GM19452 (cell line): Measurements from ENCODE around the gene TOB2.
"Not testable (repeated sequence)": the region's sequence is repeated elsewhere in the genome, so short reads cannot be mapped to it uniquely, and the experiment has no call there.

ENCODE experiments used
- ATAC-seq: cut with Tn5 transposase; IDR thresholded peaks from one replicate; pipeline ENCODE4 v1.9.1; 2021; ENCODE audit not compliant: unreplicated experiment

The TOB2 gene

DNA sequence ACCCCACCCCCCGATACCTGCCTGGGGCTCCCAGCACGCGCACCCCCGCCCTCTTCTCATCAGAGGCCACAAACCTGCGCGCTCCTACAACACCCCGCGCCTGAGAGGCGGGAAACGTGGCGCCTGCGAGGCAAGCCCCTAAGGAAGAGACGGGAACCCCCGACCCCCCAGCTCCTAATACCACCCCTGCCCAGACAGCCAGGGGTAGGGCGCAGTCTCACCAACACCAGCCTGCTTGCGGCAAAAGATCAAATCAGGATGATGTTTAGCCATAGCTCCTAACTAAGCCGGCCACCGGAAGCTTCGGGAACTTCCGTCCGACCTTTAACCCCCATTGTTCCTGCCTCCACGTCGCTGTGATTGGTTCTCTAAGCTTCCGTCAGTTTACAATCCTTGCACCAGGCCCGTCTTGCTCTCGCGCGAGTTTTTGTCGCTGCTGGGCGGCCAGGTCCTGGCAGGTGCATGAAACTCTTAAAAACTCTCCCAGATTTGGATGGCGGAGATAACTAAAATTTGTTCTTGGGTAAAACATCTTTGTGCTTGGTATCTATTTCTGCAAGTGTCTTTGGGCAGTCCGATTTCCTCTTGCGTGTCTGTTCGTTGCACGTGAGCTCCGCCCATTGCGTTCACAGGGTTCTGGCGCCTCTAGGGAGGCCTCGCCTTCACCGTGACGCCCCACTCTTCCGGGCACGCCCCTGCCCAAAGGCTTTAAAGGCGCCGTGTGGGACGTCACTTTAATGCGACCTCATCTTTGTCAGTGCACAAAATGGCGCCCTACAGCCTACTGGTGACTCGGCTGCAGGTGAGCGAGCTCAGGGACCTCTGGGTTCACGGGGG is 22.0 kb upstream of the TOB2 start, which contains the start of the genes ACO2 and PHF5A:
TSS of gene ACO2 (plus strand) at position 737 of the 837 bp plus-strand sequence. CDS start at position 767, 30 bp downstream.
TSS of gene PHF5A (minus strand) at position 312 of the 837 bp plus-strand sequence. CDS start at position 273, 39 bp downstream.
- ATAC-seq = peak; percentile 87

DNA sequence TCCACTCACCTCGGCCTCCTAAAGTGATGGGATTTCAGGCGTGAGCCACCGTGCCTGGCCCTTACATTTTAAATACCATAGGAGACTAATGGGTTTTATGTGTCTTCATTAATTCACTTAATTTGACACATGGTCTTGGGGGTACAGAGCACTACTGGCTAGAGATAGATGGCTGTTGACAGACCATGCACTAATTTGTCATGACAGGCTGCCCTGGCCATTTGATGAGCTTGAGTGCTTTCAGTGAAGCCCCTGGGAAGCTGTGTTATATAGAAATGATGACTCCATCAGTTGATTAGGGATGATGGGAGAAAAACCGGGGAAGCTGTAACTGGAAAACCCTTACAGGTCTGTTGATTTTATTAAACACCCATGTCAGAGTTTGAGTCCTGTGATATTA is 15.3 kb upstream of the TOB2 start:
- no peak for ATAC-seq

DNA sequence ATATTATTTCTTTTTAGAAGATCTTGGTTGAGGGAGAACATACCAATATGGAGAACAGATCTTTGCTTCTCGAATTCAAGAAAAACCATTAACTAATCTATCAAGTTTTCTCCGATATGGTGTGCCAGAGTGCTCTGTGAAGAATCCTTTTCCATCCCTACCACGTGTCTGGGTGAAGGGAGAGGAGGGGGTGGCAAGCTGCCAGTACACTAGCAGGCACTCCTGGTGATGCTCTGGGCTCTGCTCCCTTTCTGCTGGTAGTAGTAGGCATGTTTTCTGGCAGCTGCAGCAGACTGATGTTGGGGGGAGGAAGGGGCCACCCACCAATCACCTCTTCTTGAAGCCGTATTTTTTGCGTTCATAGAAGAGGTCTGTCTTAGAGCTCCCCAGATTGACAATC is 13.5 kb upstream of the TOB2 start:
- ATAC-seq = not testable (repeated sequence)

DNA sequence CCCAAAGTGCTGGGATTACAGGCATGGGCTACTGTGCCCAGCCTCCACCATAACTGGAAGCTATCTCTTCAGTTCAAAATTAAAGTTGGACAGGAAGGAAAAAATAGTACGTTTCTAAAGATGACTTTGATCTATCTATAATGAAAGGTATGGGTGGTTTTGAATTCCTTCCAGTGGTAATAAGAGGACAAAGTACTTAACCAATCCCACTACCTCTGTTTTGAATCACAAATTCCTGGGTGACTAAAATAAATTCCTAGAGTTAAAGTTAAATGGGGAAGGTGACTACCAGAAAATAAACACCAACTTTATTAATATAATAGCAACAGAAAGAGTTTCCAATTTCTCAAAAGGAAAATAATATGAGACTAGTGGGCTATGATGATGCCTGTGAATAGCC is 12.8 kb upstream of the TOB2 start:
- ATAC-seq = no peak

GRCh38 chr22:41458161-41458728 is 11.6 kb upstream of the TOB2 start:
- ATAC-seq = no peak

DNA sequence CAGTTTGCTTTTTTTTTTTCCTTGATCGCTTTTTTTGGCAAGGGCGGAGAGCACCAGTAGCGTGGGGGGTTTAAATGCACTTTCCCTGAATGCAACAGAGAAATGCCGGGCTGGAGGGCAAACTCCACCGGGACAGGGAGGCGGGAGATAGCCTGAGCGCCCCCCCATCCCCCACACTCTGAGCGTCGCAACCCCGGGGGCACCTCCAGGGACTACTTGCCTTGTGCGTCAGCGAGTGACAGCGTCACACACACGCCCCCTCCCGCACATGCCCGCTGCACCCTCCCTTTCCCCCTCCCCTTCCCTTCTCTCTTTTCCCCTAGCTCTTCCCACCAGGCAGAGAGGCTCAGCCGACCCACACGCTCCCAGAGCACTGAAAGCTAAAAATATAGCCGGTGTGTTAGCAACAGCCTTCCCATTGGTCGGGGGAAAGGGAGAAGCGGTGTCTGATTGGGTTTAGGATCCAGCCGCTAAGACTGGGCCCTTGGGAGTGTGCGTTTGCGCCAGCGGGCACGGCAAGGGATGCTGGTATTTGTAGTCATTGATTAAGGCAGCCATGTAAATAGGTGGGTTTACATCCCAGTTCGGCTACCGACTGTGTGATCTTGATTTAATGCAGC is 1.7 kb upstream of the TOB2 start:
- peak; percentile 50 for ATAC-seq

GRCh38 chr22:41447435-41448188 is 1.0 kb upstream of the TOB2 start:
- no peak for ATAC-seq

GRCh38 chr22:41446057-41446501 is 522 bp downstream of the TOB2 start:
- no peak for ATAC-seq

GRCh38 chr22:41445129-41446056 is 1.2 kb downstream of the TOB2 start:
- ATAC-seq = no peak

DNA sequence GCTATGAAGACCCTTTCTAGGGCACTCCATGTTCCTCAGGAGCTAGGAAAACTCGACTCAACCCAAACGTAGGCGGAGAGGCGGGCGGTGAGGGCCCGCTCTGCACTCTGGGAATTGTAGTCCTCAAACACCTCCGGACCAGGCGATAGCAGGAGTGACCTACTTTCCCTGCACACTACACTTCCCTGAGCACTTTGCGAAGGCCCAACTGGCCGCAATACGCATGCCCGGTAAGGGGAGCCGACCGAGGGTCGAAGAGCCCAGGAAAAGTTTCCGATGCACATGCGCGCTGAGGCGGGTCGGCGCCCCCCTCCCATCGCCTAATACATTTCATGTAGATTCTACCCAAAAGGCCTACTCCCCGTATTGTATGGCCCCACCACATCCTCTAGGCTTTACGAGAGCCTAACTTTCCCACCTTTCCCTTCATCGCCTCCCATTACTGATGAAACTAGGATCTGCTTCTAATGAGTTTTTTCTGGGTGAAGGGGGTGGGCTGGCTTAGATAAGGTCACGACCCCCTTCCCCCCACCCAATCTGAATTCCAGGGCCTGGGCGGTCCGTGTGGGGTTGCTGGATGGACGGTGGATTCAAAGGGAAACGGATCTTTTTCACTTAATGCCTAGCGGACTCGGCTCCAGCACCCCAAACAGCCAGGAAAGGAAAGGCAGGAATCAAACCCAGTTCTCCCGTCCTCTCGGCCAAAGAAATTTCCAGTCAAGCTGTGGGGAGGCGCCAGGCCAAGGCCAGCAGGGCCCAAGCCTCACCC is 2.1 kb downstream of the TOB2 start:
- peak; percentile 57 for ATAC-seq

DNA sequence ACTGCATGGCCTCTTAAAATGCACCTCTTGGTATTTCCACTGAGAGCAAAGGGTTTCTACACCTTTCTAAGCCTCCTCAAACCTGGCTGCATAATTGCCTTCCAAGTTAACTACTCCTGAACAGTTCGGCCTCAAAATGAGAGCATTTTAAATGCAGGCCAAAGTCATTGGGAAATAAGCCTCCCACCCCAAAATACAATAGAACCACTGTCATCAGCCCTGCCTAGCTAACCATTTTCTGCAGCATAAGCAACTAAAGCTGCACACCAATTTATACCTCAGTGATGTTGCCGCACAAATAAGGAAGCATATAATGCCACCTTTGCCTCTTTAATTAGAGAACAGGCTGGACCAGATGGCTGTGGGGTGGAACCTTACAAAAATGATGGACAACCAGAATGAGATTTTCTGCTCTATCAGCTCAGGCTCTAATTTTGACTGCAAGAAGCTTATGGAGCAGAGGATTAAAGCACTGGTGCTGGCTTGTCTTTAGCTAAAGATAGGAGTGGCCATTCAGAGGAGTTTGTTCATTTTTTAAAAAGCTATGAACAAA is 4.3 kb downstream of the TOB2 start:
- no peak for ATAC-seq

- not testable (repeated sequence) for ATAC-seq
Measured at GRCh38 chr22:41440511-41440910, 6.1 kb downstream of the TOB2 start.

DNA sequence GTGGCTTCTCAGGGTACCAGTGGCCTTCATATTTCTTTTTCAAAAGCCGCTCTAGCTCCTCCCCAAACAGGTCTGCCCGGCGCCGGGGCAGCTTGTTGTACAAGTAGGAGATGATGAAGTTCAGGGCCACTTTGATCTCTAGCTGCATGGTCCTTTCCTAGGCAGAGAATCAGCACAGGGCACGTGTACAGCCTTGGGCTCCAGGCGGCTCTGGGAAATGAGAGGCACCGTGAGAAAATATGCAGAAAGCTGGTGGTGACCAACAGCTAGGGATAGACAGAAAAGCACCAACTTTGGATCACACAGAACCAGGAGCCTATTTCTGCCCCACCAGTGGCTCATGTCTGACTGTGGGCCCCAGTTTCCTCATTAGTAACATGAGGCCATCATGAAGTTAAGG is 9.4 kb downstream of the TOB2 start:
- no peak for ATAC-seq

DNA sequence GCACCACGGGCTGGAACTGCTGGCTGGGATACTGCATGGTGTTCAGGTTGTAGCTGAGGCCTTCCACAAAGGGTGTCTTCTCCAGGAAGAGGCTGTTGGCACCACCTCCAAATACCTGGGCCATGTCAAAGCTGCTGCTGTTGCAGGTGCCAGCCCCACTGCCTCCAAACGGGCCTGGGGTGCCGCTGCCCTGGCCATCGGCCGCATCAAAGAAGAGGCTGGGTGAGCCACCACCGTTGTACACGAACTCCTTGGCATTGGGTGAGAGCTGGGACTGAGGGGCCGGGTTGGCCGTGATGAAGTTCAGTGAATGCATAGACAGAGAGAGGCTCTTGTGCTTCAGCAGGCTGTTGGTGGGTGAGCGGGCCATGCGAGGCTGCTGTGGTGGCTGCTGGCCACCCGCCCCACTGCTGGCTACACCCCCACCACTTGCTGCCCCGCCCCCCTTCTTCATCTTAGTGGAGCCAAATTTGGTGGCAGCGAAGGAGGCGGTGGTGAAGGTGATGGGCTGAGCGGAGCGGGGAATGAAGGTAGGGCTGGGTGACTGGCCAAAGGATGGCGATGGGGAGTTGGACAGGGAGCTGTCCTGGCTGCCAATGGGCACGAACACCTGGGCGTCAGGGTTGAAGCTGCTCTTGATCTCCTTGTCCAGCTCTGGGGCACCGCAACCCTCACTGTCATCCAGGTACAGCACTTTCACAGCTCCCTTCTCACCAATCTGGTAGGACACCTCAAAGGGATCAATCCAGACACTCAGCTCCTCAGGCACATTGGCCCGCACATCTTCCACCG is 10.1 kb downstream of the TOB2 start:
- no peak for ATAC-seq

DNA sequence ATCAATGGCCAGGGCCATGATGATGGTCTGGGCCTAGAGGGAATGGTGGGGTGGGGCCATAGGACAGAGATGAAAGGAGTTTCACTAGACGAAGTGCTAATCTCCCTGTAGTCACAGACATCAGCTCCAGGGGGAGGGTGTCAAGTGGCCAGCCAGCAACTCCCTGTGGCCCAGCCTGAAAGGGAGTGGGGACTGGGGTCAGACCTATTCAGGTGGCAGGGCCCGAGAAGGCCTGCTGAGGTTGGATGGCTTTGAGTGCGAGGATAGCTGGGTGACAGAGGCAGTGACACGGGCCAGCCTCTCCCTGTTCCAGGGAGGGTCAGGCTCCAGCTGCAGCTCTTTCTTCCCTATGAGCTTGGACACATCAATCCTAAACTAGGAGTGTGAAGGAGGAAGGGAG is 11.0 kb downstream of the TOB2 start:
- ATAC-seq = no peak

DNA sequence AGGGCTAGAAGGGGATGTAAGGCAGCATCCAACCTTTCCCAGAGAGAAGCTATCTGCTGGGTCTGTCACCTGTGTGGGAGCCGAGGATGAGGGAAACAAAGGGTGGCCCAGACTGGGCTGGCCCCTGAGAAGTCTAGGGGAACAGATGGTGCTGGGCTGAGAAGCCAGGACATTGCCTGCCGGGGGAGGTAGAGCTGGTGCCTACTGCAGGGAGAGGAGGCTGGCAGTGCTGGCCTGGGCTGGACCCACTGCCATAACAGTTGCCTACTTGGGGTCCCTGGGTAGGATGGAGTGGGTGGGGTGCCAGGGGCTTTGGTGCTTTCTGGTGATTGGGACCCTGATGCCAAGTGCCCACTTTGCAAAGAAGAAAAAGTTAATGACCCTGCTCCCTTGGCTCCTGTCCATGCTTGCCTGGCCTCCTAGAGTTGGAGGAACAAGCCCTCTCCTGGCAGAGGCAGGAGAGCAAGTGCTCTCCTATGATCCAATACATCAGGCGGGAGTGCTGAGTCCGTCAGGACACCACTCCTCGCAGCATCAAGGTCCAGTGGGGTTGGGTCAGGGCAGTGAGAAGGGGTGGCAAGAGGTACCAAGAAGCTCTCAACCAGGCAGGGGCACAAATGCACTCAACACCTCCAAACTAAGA is 12.1 kb downstream of the TOB2 start:
- ATAC-seq = not testable (repeated sequence)

DNA sequence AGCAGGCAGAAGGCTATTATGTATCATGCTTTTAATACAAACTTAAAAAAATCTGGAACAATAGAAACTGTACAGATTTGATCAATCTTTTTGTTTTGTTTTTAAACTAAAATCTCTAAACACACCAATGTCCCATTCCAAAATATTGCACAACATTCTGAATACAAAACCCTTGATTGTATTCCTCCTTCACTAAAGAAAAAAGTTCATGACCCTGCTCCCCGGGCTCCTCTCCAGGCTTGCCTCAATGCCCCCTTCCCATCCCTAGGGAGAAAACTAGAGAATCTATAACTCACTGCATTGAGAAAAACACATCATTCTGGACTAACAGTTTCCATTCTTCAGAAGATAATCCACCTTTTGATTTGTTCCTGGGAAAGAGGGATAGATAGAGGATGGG is 13.1 kb downstream of the TOB2 start:
- ATAC-seq = not testable (repeated sequence)

- no peak for ATAC-seq
Measured at GRCh38 chr22:41431656-41432055, 14.9 kb downstream of the TOB2 start.
